Measurements from ENCODE around the gene XAGE2. TPM values are rescaled to one million over a fixed set of nuclear protein-coding genes. Genes with fewer than 3 reads are reported as not detected.
"Not testable (repeated sequence)": the region's sequence is repeated elsewhere in the genome, so short reads cannot be mapped to it uniquely, and the experiment has no call there.

XAGE2 gene
- not detected for total RNA-seq

- Mint-ChIP-seq H3K27me3 (ENCODE audit: low read depth) (peaks cover 31% of the 10 kb centered on the region), H3K4me1 (ENCODE audit: low read depth) (no peaks in the 10 kb centered on the region), H3K4me3 (no peak within 1 kb of the TSS), H3K27ac (no peak within 1 kb of the TSS), H3K36me3 (ENCODE audit: insufficient read depth in 2 of 2) (no peaks in the 10 kb centered on the region), H3K9me3 (peaks cover 0 to 3% of the 10 kb centered on the region in 2 donors)
- ATAC-seq (replicated peaks in 1 of 2) (no peak), DNase-seq (no peak)
Observed at GRCh38 chrX:52368368-52369055, at the start of gene XAGE2. TSS of gene XAGE2 (plus strand) at chrX:52369021. CDS start at chrX:52370015, 994 bp downstream.

- H3K4me1 Mint-ChIP-seq (ENCODE audit: low read depth), result no peaks in the 10 kb centered on the region
- no peak overlapping the region for H3K27ac Mint-ChIP-seq
- no peaks in the 10 kb centered on the region for H3K36me3 Mint-ChIP-seq (ENCODE audit: insufficient read depth in 2 of 2)
- H3K4me3 Mint-ChIP-seq, result no peak overlapping the region
- peaks cover 44% of the 10 kb centered on the region for H3K27me3 Mint-ChIP-seq (ENCODE audit: low read depth)
- no peaks in the 10 kb centered on the region for H3K9me3 Mint-ChIP-seq
- DNase-seq (no peak), ATAC-seq (replicated peaks in 1 of 2) (no peak)
Observed at GRCh38 chrX:52337410-52337809, 31.4 kb upstream of the XAGE2 start.

GRCh38 chrX:52341493-52341892 lies 27.3 kb upstream of the XAGE2 start:
- Mint-ChIP-seq H3K4me1 (ENCODE audit: low read depth) (peaks cover 3% of the 10 kb centered on the region), H3K36me3 (ENCODE audit: insufficient read depth in 2 of 2) (no peaks in the 10 kb centered on the region), H3K9me3 (no peaks in the 10 kb centered on the region), H3K4me3 (no peak overlapping the region), H3K27ac (no peak overlapping the region), H3K27me3 (ENCODE audit: low read depth) (peaks cover 32% of the 10 kb centered on the region)
- no peak for DNase-seq
- ATAC-seq (replicated peaks in 1 of 2), result peak in 1 of 2 donors; percentile 34

GRCh38 chrX:52343131-52343530 lies 25.7 kb upstream of the XAGE2 start:
- not testable (repeated sequence) for DNase-seq; H3K4me3 Mint-ChIP-seq; ATAC-seq (replicated peaks in 1 of 2); H3K27ac Mint-ChIP-seq; H3K9me3 Mint-ChIP-seq; H3K36me3 Mint-ChIP-seq (ENCODE audit: insufficient read depth in 2 of 2)
- H3K4me1 Mint-ChIP-seq (ENCODE audit: low read depth), result peaks cover 11% of the 10 kb centered on the region
- peaks cover 29% of the 10 kb centered on the region for H3K27me3 Mint-ChIP-seq (ENCODE audit: low read depth)

- not testable (repeated sequence) for H3K9me3 Mint-ChIP-seq; H3K27ac Mint-ChIP-seq; H3K36me3 Mint-ChIP-seq (ENCODE audit: insufficient read depth in 2 of 2); H3K4me3 Mint-ChIP-seq
- peak in 1 of 2 donors; percentile 23 for ATAC-seq (replicated peaks in 1 of 2)
- Mint-ChIP-seq H3K27me3 (ENCODE audit: low read depth) (peaks cover 24% of the 10 kb centered on the region), H3K4me1 (ENCODE audit: low read depth) (peaks cover 11% of the 10 kb centered on the region)
- DNase-seq, result peak; percentile 57 to 59
Observed at GRCh38 chrX:52345402-52345801, 23.4 kb upstream of the XAGE2 start.

GRCh38 chrX:52346174-52347165 lies 22.4 kb upstream of the XAGE2 start:
- Mint-ChIP-seq H3K36me3 (ENCODE audit: insufficient read depth in 2 of 2) (no peaks in the 10 kb centered on the region), H3K27ac (peak overlapping the region; percentile 57), H3K4me3 (no peak overlapping the region), H3K9me3 (no peaks in the 10 kb centered on the region), H3K4me1 (ENCODE audit: low read depth) (peaks cover 11% of the 10 kb centered on the region), H3K27me3 (ENCODE audit: low read depth) (peaks cover 24% of the 10 kb centered on the region)
- ATAC-seq (replicated peaks in 1 of 2), result peak; percentile 96 to 99
- peak; percentile 41 to 58 for DNase-seq

GRCh38 chrX:52349681-52350080 lies 19.1 kb upstream of the XAGE2 start:
- Mint-ChIP-seq H3K27me3 (ENCODE audit: low read depth) (peaks cover 29% of the 10 kb centered on the region), H3K4me3 (no peak overlapping the region), H3K4me1 (ENCODE audit: low read depth) (peaks cover 11% of the 10 kb centered on the region), H3K27ac (no peak overlapping the region), H3K9me3 (no peaks in the 10 kb centered on the region), H3K36me3 (ENCODE audit: insufficient read depth in 2 of 2) (no peaks in the 10 kb centered on the region)
- no peak for ATAC-seq (replicated peaks in 1 of 2)
- DNase-seq, result no peak

- DNase-seq, result no peak
- no peaks in the 10 kb centered on the region for H3K36me3 Mint-ChIP-seq (ENCODE audit: insufficient read depth in 2 of 2)
Observed at GRCh38 chrX:52352551-52352950, 16.3 kb upstream of the XAGE2 start.

GRCh38 chrX:52353838-52354237 lies 15.0 kb upstream of the XAGE2 start:
- no peaks in the 10 kb centered on the region for H3K9me3 Mint-ChIP-seq
- ATAC-seq (replicated peaks in 1 of 2) (no peak), DNase-seq (no peak)
- H3K4me3 Mint-ChIP-seq, result no peak overlapping the region
- H3K4me1 Mint-ChIP-seq (ENCODE audit: low read depth), result no peaks in the 10 kb centered on the region
- no peaks in the 10 kb centered on the region for H3K36me3 Mint-ChIP-seq (ENCODE audit: insufficient read depth in 2 of 2)
- H3K27ac Mint-ChIP-seq, result no peak overlapping the region
- H3K27me3 Mint-ChIP-seq (ENCODE audit: low read depth), result peaks cover 34% of the 10 kb centered on the region

More at GRCh38 chrX:52352551-52352950, 16.3 kb upstream of the XAGE2 start:
- no peaks in the 10 kb centered on the region for H3K9me3 Mint-ChIP-seq
- H3K4me3 Mint-ChIP-seq, result no peak overlapping the region
- no peak overlapping the region for H3K27ac Mint-ChIP-seq
- ATAC-seq (replicated peaks in 1 of 2), result no peak
- H3K4me1 Mint-ChIP-seq (ENCODE audit: low read depth), result no peaks in the 10 kb centered on the region
- H3K27me3 Mint-ChIP-seq (ENCODE audit: low read depth), result peaks cover 26% of the 10 kb centered on the region

GRCh38 chrX:52355108-52355507 lies 13.7 kb upstream of the XAGE2 start:
- H3K9me3 Mint-ChIP-seq, result no peaks in the 10 kb centered on the region
- peaks cover 24% of the 10 kb centered on the region for H3K27me3 Mint-ChIP-seq (ENCODE audit: low read depth)
- H3K4me3 Mint-ChIP-seq, result no peak overlapping the region
- no peaks in the 10 kb centered on the region for H3K36me3 Mint-ChIP-seq (ENCODE audit: insufficient read depth in 2 of 2)
- DNase-seq, result no peak
- no peak overlapping the region for H3K27ac Mint-ChIP-seq
- H3K4me1 Mint-ChIP-seq (ENCODE audit: low read depth), result no peaks in the 10 kb centered on the region
- no peak for ATAC-seq (replicated peaks in 1 of 2)

- H3K27me3 Mint-ChIP-seq (ENCODE audit: low read depth), result peaks cover 33% of the 10 kb centered on the region
- H3K4me3 Mint-ChIP-seq, result no peak overlapping the region
- H3K4me1 Mint-ChIP-seq (ENCODE audit: low read depth), result no peaks in the 10 kb centered on the region
- no peak overlapping the region for H3K27ac Mint-ChIP-seq
- no peaks in the 10 kb centered on the region for H3K9me3 Mint-ChIP-seq
- ATAC-seq (replicated peaks in 1 of 2) (no peak), DNase-seq (no peak)
- H3K36me3 Mint-ChIP-seq (ENCODE audit: insufficient read depth in 2 of 2), result no peaks in the 10 kb centered on the region
Observed at GRCh38 chrX:52359614-52360232, 9.1 kb upstream of the XAGE2 start.

- DNase-seq, result no peak
- Mint-ChIP-seq H3K9me3 (no peaks in the 10 kb centered on the region), H3K4me1 (ENCODE audit: low read depth) (no peaks in the 10 kb centered on the region), H3K27ac (no peak overlapping the region), H3K4me3 (no peak overlapping the region), H3K36me3 (ENCODE audit: insufficient read depth in 2 of 2) (no peaks in the 10 kb centered on the region), H3K27me3 (ENCODE audit: low read depth) (peaks cover 27% of the 10 kb centered on the region)
- ATAC-seq (replicated peaks in 1 of 2), result no peak
Observed at GRCh38 chrX:52361941-52362340, 6.9 kb upstream of the XAGE2 start.
